HFFc6 (cell line): ENCODE measurements around the gene TMEM245. TPM values are rescaled to one million over a fixed set of nuclear protein-coding genes. Genes with fewer than 3 reads are reported as not detected.

Experiments used
- DNase-seq: peaks from one replicate; pipeline ENCODE4 v3.0.0-alpha.2; 2018
- H3K27ac Mint-ChIP-seq: 2 replicates; pipeline ENCODE4 v1.8.0; 2020; ENCODE audit warnings: mild to moderate bottlenecking, mixed read lengths
- H3K27me3 Mint-ChIP-seq: 2 replicates; pipeline ENCODE4 v1.8.0; 2021; ENCODE audit warnings: mild to moderate bottlenecking, moderate library complexity, mixed read lengths; ENCODE audit not compliant: insufficient read depth
- H3K36me3 Mint-ChIP-seq: 2 replicates; pipeline ENCODE4 v1.8.0; 2021; ENCODE audit warnings: low read depth, mixed read lengths
- H3K4me1 Mint-ChIP-seq: 2 replicates; pipeline ENCODE4 v1.8.0; 2020; ENCODE audit warnings: low read depth, mixed read lengths
- H3K4me3 Mint-ChIP-seq: 2 replicates; pipeline ENCODE4 v1.8.0; 2020; ENCODE audit warnings: mild to moderate bottlenecking, moderate library complexity, mixed read lengths
- H3K9me3 Mint-ChIP-seq: 2 replicates; pipeline ENCODE4 v1.8.0; 2020; ENCODE audit warnings: mild to moderate bottlenecking, mixed read lengths
- total RNA-seq, 6 experiments: library from RNA; stranded (reverse); fragmentation: NEBNext Ultra II Directional; extraction: Animal tissue kit (Norgen Biotek cat#: 25700); gene quantifications; 2 replicates in 1 of 6; 3 replicates in 5 of 6; pipeline ENCODE4 v1.2.3, GENCODE V29; 2021
- TF ChIP-seq, protein P1 (sequence below): fragments of 200-600 bp; sonication (generic); IDR thresholded peaks from 2 replicates; pipeline ENCODE4 v1.5.0; 2021; ENCODE audit warnings: antibody characterized with exemption, mild to moderate bottlenecking

Gene TMEM245
- total RNA-seq, 6 experiments from 2014 or later = 52.1 to 61.8 (median 57.4) TPM

DNA sequence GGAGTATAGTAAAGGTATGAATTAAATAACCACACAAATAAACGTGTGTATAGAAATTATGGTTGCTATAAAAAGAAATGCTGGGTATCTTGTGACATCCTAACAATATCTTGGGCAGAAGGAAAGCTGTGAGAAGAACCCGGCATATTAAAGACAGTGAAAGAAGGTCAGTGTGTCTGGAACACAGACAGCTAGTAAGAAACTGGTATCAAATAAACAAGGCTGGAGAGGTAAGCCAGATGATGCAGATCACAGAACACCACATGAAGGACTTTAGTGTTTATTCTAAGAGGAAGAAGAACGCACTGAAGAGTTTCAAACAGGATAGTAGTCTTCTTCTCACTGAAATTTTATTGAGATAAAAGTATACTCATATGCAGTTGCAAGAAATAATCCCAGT is 24.4 kb downstream of the TMEM245 start:
- Mint-ChIP-seq H3K27ac (no peak overlapping the region), H3K9me3 (no peaks in the 10 kb centered on the region), H3K27me3 (peaks cover 2% of the 10 kb centered on the region; the same call in 1 of the 2 replicates), H3K4me3 (no peak overlapping the region), H3K36me3 (peaks cover 54% of the 10 kb centered on the region), H3K4me1 (peaks cover 71% of the 10 kb centered on the region)
- TF ChIP-seq, protein P1, sequence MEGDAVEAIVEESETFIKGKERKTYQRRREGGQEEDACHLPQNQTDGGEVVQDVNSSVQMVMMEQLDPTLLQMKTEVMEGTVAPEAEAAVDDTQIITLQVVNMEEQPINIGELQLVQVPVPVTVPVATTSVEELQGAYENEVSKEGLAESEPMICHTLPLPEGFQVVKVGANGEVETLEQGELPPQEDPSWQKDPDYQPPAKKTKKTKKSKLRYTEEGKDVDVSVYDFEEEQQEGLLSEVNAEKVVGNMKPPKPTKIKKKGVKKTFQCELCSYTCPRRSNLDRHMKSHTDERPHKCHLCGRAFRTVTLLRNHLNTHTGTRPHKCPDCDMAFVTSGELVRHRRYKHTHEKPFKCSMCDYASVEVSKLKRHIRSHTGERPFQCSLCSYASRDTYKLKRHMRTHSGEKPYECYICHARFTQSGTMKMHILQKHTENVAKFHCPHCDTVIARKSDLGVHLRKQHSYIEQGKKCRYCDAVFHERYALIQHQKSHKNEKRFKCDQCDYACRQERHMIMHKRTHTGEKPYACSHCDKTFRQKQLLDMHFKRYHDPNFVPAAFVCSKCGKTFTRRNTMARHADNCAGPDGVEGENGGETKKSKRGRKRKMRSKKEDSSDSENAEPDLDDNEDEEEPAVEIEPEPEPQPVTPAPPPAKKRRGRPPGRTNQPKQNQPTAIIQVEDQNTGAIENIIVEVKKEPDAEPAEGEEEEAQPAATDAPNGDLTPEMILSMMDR = no peak
- DNase-seq = no peak

DNA sequence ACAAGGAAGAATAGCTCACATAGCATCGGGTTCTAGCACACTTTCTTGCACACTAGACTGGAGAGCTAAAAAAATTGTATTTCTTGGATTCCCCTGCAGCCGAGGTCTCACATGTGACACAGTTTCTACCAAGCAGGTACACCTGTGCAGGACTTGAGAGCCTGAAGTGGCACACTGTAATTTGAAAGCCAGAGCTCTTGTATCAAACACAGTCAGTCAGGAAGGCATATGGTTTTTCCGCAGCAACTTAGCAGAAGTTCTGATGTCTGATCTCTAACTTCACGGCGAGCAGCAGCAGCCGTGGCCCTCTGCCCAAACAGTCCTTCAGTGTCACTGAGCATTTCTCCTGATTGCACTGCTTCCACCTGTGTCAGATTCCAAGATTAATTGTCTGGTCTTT is 25.5 kb downstream of the TMEM245 start:
- TF ChIP-seq, protein P1 = no peak
- Mint-ChIP-seq H3K27me3 (peaks cover 2% of the 10 kb centered on the region; the same call in 1 of the 2 replicates), H3K9me3 (no peaks in the 10 kb centered on the region), H3K4me3 (no peak overlapping the region), H3K27ac (no peak overlapping the region), H3K4me1 (peaks cover 63% of the 10 kb centered on the region), H3K36me3 (peaks cover 54% of the 10 kb centered on the region)
- no peak for DNase-seq

DNA sequence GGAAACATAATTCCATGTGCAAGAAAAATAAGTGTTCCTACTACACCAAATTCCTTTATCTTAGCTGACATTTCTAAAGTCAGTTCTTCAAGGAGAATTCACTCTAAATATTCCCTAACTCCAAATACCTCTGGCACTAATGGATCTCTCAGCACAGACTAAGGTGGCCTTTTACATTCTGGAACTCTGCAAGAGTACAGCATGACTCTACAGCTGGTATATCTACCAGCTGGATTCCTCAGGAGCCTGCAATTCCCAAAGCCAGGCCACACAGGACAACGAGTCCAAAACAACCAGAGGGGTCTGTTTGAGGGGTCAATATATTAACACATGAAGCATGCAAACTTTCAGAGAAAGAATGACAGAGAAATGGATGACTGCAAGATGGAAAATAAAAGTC is 27.2 kb downstream of the TMEM245 start:
- Mint-ChIP-seq H3K36me3 (peaks cover 70% of the 10 kb centered on the region), H3K27ac (peak overlapping the region; percentile 47), H3K4me3 (no peak overlapping the region; the same call in 1 of the 2 replicates), H3K9me3 (no peaks in the 10 kb centered on the region), H3K27me3 (peaks cover 2% of the 10 kb centered on the region; the same call in 1 of the 2 replicates), H3K4me1 (peaks cover 61% of the 10 kb centered on the region)
- DNase-seq = no peak
- TF ChIP-seq, protein P1 = no peak

DNA sequence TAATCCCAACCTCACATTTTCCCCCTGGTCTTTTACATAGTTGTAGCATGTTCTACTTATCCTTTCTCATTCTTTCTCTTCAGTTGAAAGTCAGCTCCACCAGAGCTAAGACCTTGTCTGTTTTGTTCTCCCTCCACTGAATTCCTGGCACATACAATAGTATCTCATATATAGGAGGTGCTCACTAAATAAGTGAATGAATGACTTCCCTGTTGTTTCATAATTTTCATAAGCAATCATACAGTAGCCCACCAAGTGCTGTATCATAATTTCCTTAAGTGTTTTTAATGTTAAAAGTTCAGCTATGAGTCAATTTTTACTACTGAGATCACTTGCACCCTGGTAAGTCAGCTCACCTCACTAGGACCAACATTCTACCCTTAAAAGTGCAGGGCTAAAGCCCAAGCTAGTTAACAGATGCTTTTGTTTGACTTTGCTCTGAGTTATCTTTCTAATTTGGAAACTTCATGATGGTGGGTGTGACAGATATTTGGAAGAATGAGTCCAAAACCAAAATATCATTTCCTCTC is 27.6 kb downstream of the TMEM245 start:
- no peaks in the 10 kb centered on the region for H3K9me3 Mint-ChIP-seq
- peaks cover 59% of the 10 kb centered on the region for H3K4me1 Mint-ChIP-seq
- peaks cover 69% of the 10 kb centered on the region for H3K36me3 Mint-ChIP-seq
- no peak for DNase-seq
- no peak overlapping the region for H3K4me3 Mint-ChIP-seq
- H3K27ac Mint-ChIP-seq = peak overlapping the region; percentile 50
- H3K27me3 Mint-ChIP-seq = peaks cover 2% of the 10 kb centered on the region; the same call in 1 of the 2 replicates
- TF ChIP-seq, protein P1 = no peak

DNA sequence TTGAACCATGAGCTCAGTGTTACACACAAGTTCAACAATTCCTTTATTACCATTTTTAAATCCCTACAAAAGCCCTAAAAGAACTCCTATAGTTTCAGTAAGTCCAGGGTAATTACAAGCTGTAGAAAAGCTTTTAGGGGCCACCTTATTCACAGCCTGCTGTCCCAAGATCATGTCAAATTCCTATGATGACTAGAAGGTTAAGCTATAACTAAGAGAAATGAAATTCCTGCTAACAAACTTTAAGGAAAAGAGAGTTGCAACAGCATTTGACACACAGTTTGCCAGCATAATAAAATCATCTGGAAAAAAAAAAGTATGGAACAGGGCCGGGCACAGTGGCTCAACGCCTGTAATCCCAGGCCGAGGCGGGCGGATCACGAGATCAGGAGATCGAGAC is 31.5 kb downstream of the TMEM245 start:
- Mint-ChIP-seq H3K27ac (peak overlapping the region; percentile 48), H3K9me3 (no peaks in the 10 kb centered on the region), H3K4me1 (peaks cover 50% of the 10 kb centered on the region), H3K4me3 (no peak overlapping the region), H3K27me3 (no peaks in the 10 kb centered on the region), H3K36me3 (peaks cover 59% of the 10 kb centered on the region)
- TF ChIP-seq, protein P1 = no peak
- DNase-seq = no peak
